ENCODE results near the gene KRT74. TPM values are rescaled to one million over a fixed set of nuclear protein-coding genes. Genes with fewer than 3 reads are reported as not detected.

Gene KRT74
- total RNA-seq, 1 experiment from 2014 or later = not detected

GRCh38 chr12:52608826-52609630, 35.4 kb upstream of the KRT74 start:
- BruUV-seq (replicated peaks) = no TSS peak

GRCh38 chr12:52608161-52608560, 34.5 kb upstream of the KRT74 start:
- intact Hi-C loops (cut with micrococcal nuclease; ENCODE audit: unreplicated experiment) = no loop called here
- TF ChIP-seq EZH2 (IDR thresholded peaks at IDR 0.05; ENCODE audit: low read depth) = no peak
- TF ChIP-seq, protein P1, sequence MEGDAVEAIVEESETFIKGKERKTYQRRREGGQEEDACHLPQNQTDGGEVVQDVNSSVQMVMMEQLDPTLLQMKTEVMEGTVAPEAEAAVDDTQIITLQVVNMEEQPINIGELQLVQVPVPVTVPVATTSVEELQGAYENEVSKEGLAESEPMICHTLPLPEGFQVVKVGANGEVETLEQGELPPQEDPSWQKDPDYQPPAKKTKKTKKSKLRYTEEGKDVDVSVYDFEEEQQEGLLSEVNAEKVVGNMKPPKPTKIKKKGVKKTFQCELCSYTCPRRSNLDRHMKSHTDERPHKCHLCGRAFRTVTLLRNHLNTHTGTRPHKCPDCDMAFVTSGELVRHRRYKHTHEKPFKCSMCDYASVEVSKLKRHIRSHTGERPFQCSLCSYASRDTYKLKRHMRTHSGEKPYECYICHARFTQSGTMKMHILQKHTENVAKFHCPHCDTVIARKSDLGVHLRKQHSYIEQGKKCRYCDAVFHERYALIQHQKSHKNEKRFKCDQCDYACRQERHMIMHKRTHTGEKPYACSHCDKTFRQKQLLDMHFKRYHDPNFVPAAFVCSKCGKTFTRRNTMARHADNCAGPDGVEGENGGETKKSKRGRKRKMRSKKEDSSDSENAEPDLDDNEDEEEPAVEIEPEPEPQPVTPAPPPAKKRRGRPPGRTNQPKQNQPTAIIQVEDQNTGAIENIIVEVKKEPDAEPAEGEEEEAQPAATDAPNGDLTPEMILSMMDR (conservative IDR thresholded peaks at IDR 0.05) = no peak
- no peaks in the 10 kb centered on the region for H3F3A ChIP-seq (ENCODE audit: insufficient read depth, low read depth)
- no peaks in the 10 kb centered on the region for H3K79me2 ChIP-seq (ENCODE audit: low read depth)
- CTCF ChIA-PET = no interaction called here
- no peaks in the 10 kb centered on the region for H3K4me1 ChIP-seq (replicated peaks; ENCODE audit: insufficient read depth)
- H3K9me3 ChIP-seq (ENCODE audit: insufficient read depth, low read depth) = no peaks in the 10 kb centered on the region
- no peak overlapping the region for H3K4me2 ChIP-seq
- H3K27ac ChIP-seq = no peak overlapping the region
- H3K27me3 ChIP-seq (ENCODE audit: insufficient read depth, low read depth) = no peaks in the 10 kb centered on the region
- no peaks in the 10 kb centered on the region for H3K36me3 ChIP-seq (ENCODE audit: low read depth)
- no peaks in the 10 kb centered on the region for H3K9me2 ChIP-seq (ENCODE audit: insufficient read depth)
- H4K20me1 ChIP-seq (ENCODE audit: insufficient read depth) = no peaks in the 10 kb centered on the region
- H3K4me3 ChIP-seq = no peak overlapping the region
- H2AFZ ChIP-seq = no peak overlapping the region
- POLR2A ChIA-PET (ENCODE audit: unreplicated experiment) = no interaction called here
- no peak for DNase-seq
- BruUV-seq (replicated peaks) = no TSS peak

More at GRCh38 chr12:52608826-52609630, 35.4 kb upstream of the KRT74 start:
- no peaks in the 10 kb centered on the region for H3K36me3 ChIP-seq (ENCODE audit: low read depth)
- H3K9me2 ChIP-seq (ENCODE audit: insufficient read depth) = no peaks in the 10 kb centered on the region
- no peak overlapping the region for H3K4me3 ChIP-seq
- ChIA-PET CTCF (interaction anchor here (0.6 kb wide), 1 partner anchor 64 kb away, joined by 3 read pairs; no protein-coding TSS in a partner anchor), POLR2A (ENCODE audit: unreplicated experiment) (no interaction called here)
- no peaks in the 10 kb centered on the region for H3K4me1 ChIP-seq (replicated peaks; ENCODE audit: insufficient read depth)
- H3F3A ChIP-seq (ENCODE audit: insufficient read depth, low read depth) = no peaks in the 10 kb centered on the region
- no peaks in the 10 kb centered on the region for H3K27me3 ChIP-seq (ENCODE audit: insufficient read depth, low read depth)
- H2AFZ ChIP-seq = no peak overlapping the region
- no peak overlapping the region for H3K4me2 ChIP-seq
- no peak overlapping the region for H3K27ac ChIP-seq
- no peaks in the 10 kb centered on the region for H3K9me3 ChIP-seq (ENCODE audit: insufficient read depth, low read depth)
- H4K20me1 ChIP-seq (ENCODE audit: insufficient read depth) = no peaks in the 10 kb centered on the region
- TF ChIP-seq, protein P1 (conservative IDR thresholded peaks at IDR 0.05) = no peak
- no peak for TF ChIP-seq EZH2 (IDR thresholded peaks at IDR 0.05; ENCODE audit: low read depth)
- intact Hi-C loops (cut with micrococcal nuclease; ENCODE audit: unreplicated experiment) = no loop called here
- DNase-seq = no peak
- no peaks in the 10 kb centered on the region for H3K79me2 ChIP-seq (ENCODE audit: low read depth)

DNA sequence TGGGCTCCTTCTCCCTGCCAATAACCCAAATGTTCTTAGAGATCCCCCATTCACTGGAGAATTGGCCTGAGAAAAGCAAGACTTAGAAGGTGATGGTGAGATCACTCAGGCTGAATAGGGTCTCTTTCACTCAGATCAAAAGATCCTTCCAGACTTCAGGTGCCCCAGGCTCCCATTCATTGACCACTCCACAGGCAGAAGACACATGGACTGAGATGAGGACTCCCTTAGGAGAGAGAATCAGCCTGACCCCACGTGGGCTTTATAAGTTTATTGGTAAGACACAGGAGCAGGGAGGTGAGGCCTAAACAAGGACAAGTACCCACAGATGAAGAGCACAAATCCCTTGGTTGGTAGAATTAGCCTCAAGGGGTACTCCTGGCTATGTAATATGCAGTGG, 33.7 kb upstream of the KRT74 start:
- Histone ChIP-seq H3K27ac (no peak overlapping the region), H3K4me3 (no peak overlapping the region), H3K36me3 (ENCODE audit: low read depth) (no peaks in the 10 kb centered on the region), H3K27me3 (ENCODE audit: insufficient read depth, low read depth) (no peaks in the 10 kb centered on the region), H3K9me2 (ENCODE audit: insufficient read depth) (no peaks in the 10 kb centered on the region), H2AFZ (no peak overlapping the region), H3K9me3 (ENCODE audit: insufficient read depth, low read depth) (no peaks in the 10 kb centered on the region), H3K4me1 (replicated peaks; ENCODE audit: insufficient read depth) (no peaks in the 10 kb centered on the region), H3F3A (ENCODE audit: insufficient read depth, low read depth) (no peaks in the 10 kb centered on the region), H4K20me1 (ENCODE audit: insufficient read depth) (no peaks in the 10 kb centered on the region), H3K4me2 (no peak overlapping the region), H3K79me2 (ENCODE audit: low read depth) (no peaks in the 10 kb centered on the region)
- ChIA-PET CTCF (no interaction called here), POLR2A (ENCODE audit: unreplicated experiment) (no interaction called here)
- intact Hi-C loops (cut with micrococcal nuclease; ENCODE audit: unreplicated experiment) = no loop called here
- DNase-seq = no peak
- TF ChIP-seq, protein P1 (conservative IDR thresholded peaks at IDR 0.05) = no peak
- TF ChIP-seq EZH2 (IDR thresholded peaks at IDR 0.05; ENCODE audit: low read depth) = no peak
- no TSS peak for BruUV-seq (replicated peaks)

All from PC-9 (cell line).